Activated T-cell treated with anti-CD3 and anti-CD28 coated beads, Interleukin-2, amount 50 U/mL, for 4 hours (primary cell): ENCODE measurements around the gene MBNL2. TPM values are rescaled to one million over a fixed set of nuclear protein-coding genes. Genes with fewer than 3 reads are reported as not detected.

Experiments
- ATAC-seq, 2 donors: fragments of 200-7000 bp; cut with Tn5 transposase; one replicate each; pipeline ENCODE4 v1.10.0; 2021
- DNase-seq: peaks from one replicate; pipeline ENCODE4 v3.0.0-alpha.2; 2020
- H3K27me3 Mint-ChIP-seq: one replicate; pipeline ENCODE4 v1.8.0; 2021; ENCODE audit warnings: low read depth, mixed read lengths
- H3K36me3 Mint-ChIP-seq: one replicate; pipeline ENCODE4 v1.8.0; 2022; ENCODE audit warnings: mixed read lengths; ENCODE audit not compliant: insufficient read depth
- H3K4me1 Mint-ChIP-seq: one replicate; pipeline ENCODE4 v1.8.0; 2021; ENCODE audit warnings: low read depth, mixed read lengths
- H3K4me3 Mint-ChIP-seq: one replicate; pipeline ENCODE4 v1.8.0; 2021; ENCODE audit warnings: mild to moderate bottlenecking, moderate library complexity, mixed read lengths
- H3K9me3 Mint-ChIP-seq: one replicate; pipeline ENCODE4 v1.8.0; 2021; ENCODE audit warnings: mixed read lengths
- total RNA-seq, 3 donors: library from RNA; stranded (reverse); gene quantifications; one replicate each; pipeline ENCODE4 v1.2.1, GENCODE V29; 2021

Gene MBNL2
- total RNA-seq, 3 donors from 2014 or later = 10.3 to 11.7 (median 11.4) TPM

DNA sequence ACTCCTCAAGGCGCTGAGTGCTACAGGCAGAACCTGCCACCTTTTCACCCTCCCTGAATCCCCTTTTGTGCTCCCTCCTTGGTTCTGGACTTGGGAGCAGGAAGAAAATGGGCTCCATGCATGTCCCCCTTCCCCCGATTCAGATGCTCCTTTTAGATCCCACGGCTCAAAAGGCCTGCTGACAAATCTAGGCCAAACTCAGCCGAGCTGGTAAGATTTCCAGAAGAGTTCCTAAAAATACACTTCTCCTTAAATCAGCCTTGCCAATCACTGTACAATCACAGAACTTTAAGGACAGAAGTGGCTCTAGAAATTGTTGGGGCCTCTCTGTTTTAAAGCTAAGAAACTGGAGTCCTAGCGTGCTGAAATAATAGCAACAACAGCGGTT lies 37.3 kb downstream of the MBNL2 start:
- ATAC-seq (no peak), DNase-seq (no peak)
- peaks cover 4% of the 10 kb centered on the region for H3K9me3 Mint-ChIP-seq
- peaks cover 80% of the 10 kb centered on the region for H3K4me1 Mint-ChIP-seq
- no peaks in the 10 kb centered on the region for H3K27me3 Mint-ChIP-seq
- H3K36me3 Mint-ChIP-seq = peaks cover 15% of the 10 kb centered on the region
- no peak overlapping the region for H3K4me3 Mint-ChIP-seq

- DNase-seq (no peak), ATAC-seq (no peak)
- Mint-ChIP-seq H3K4me1 (peaks cover 79% of the 10 kb centered on the region), H3K4me3 (no peak overlapping the region), H3K9me3 (peaks cover 4% of the 10 kb centered on the region), H3K36me3 (peaks cover 17% of the 10 kb centered on the region), H3K27me3 (no peaks in the 10 kb centered on the region)
These were observed 37.9 kb downstream of the MBNL2 start for GRCh38 chr13:97259798-97260714.

DNA sequence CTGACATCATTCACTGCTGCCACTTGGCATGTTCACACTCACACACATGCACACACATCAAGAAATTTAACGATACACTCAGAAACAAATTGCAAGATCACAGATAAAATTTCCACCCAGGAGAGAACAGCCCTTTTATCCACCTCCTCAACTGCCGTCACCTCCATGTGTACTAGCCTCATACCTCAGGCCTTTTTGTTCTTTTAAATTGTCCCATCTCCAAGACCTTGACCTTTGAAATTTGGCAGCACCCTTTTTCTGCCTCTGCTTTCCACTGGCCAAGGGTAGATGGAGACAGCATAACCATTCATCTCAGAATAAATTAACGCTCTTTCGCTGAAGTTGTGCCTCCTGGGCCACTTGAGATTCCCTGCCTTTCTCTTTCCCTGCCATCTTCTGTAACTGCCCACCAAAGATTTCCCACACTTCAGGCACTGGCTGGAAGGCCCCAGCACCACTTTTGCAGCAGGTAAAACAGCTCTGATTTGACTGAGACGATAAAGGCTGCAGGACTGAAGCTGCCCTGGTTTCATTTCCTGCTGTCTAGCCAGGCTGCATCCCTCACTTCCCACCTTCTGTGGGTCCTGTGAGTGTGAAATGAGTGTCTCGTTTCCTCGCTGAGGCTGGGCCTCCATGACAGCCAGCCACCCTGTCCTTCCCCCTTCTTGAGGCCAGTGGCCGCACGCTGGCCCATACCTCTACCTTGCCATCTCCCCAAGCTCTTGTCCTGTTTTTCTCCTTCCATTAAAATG lies 39.3 kb downstream of the MBNL2 start:
- H3K9me3 Mint-ChIP-seq = no peaks in the 10 kb centered on the region
- H3K4me3 Mint-ChIP-seq = peak overlapping the region; percentile 14

DNA sequence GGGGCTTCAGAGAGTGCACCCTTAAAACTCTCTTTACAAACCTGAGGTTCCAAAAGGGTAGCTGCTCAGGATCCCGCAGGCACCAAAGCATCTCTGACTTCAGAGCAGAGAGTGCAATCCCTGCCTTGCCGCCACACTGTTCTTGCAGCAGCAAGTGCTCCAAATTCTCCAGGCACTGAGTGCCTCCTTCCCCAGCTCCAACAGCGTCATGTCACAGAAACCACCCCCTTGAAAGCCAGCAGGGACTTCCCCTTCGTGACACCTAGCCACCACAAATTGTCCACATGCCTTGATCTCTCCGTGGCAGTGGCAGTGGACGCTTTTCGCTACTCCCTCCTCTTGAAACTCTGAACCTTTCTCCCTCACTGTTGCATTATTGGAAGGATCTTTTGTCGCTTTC lies 39.9 kb downstream of the MBNL2 start:
- Mint-ChIP-seq H3K36me3 (peaks cover 16% of the 10 kb centered on the region), H3K27me3 (no peaks in the 10 kb centered on the region), H3K4me1 (peaks cover 60% of the 10 kb centered on the region), H3K9me3 (no peaks in the 10 kb centered on the region), H3K4me3 (peak overlapping the region; percentile 1)
- no peak for ATAC-seq
- DNase-seq = no peak

More for the DNA sequence above, 39.3 kb downstream of the MBNL2 start:
- H3K27me3 Mint-ChIP-seq = no peaks in the 10 kb centered on the region
- peaks cover 17% of the 10 kb centered on the region for H3K36me3 Mint-ChIP-seq
- H3K4me1 Mint-ChIP-seq = peaks cover 66% of the 10 kb centered on the region
- DNase-seq (no peak), ATAC-seq (peak; percentile 20 to 39)

- ATAC-seq = no peak
- no peaks in the 10 kb centered on the region for H3K27me3 Mint-ChIP-seq
- H3K4me3 Mint-ChIP-seq = no peak overlapping the region
- no peaks in the 10 kb centered on the region for H3K9me3 Mint-ChIP-seq
- DNase-seq = no peak
- H3K36me3 Mint-ChIP-seq = peaks cover 16% of the 10 kb centered on the region
- H3K4me1 Mint-ChIP-seq = peaks cover 49% of the 10 kb centered on the region
These were observed 41.0 kb downstream of the MBNL2 start for GRCh38 chr13:97263160-97263559.

- peaks cover 18% of the 10 kb centered on the region for H3K36me3 Mint-ChIP-seq
- H3K4me3 Mint-ChIP-seq = no peak overlapping the region
- ATAC-seq (no peak), DNase-seq (no peak)
- H3K9me3 Mint-ChIP-seq = no peaks in the 10 kb centered on the region
- peaks cover 43% of the 10 kb centered on the region for H3K4me1 Mint-ChIP-seq
- H3K27me3 Mint-ChIP-seq = no peaks in the 10 kb centered on the region
These were observed 42.5 kb downstream of the MBNL2 start for GRCh38 chr13:97264663-97265062.

DNA sequence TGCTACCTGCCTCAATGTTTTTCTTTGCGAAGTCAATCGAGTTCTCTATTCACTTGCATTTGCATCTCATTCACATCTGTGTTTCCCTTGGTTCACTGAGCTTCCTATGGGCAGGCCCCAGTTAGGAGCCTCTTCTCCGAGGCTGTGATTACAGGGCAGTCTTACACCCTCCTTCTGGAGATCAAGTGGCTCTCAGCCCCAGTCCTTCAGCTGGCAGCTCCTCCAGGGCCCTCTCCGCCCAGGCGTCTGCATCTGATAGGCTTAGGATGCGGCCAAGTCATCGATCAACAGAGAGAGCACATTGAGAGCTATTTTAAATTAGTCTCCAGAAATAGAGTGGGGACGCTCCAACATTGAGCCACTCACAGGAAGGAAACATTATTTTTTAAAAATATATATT lies 44.2 kb downstream of the MBNL2 start:
- Mint-ChIP-seq H3K4me3 (no peak overlapping the region), H3K4me1 (peaks cover 29% of the 10 kb centered on the region), H3K9me3 (no peaks in the 10 kb centered on the region), H3K36me3 (peaks cover 14% of the 10 kb centered on the region), H3K27me3 (no peaks in the 10 kb centered on the region)
- DNase-seq (no peak), ATAC-seq (no peak)

- no peak overlapping the region for H3K4me3 Mint-ChIP-seq
- H3K9me3 Mint-ChIP-seq = no peaks in the 10 kb centered on the region
- ATAC-seq (no peak), DNase-seq (no peak)
- peaks cover 14% of the 10 kb centered on the region for H3K36me3 Mint-ChIP-seq
- peaks cover 29% of the 10 kb centered on the region for H3K4me1 Mint-ChIP-seq
- no peaks in the 10 kb centered on the region for H3K27me3 Mint-ChIP-seq
These were observed 44.8 kb downstream of the MBNL2 start for GRCh38 chr13:97266772-97267417.

- Mint-ChIP-seq H3K36me3 (peaks cover 13% of the 10 kb centered on the region), H3K9me3 (no peaks in the 10 kb centered on the region), H3K4me1 (peaks cover 29% of the 10 kb centered on the region), H3K4me3 (no peak overlapping the region), H3K27me3 (no peaks in the 10 kb centered on the region)
- no peak for DNase-seq
- no peak for ATAC-seq
These were observed 45.4 kb downstream of the MBNL2 start for GRCh38 chr13:97267418-97268059.

DNA sequence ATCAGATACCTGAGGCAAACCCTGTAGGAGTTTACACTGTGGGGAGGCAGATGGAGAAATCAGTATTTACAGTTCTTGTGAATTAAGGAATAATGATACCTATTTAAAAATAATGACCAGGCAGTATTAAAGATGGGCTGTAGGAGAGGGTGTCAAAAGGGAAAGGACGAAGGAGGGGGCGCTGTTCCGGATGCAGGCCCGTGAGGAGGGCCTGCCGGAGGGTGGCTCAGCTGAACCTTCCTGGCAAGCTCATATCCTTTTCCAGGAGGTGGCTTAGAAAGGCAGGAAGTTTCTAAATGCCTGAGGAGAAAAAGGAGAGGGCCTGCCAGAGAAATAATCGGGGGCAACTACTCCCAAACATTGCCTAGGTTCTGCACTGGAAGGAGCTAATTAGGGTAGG lies 46.6 kb downstream of the MBNL2 start:
- H3K36me3 Mint-ChIP-seq = peaks cover 9% of the 10 kb centered on the region
- peaks cover 25% of the 10 kb centered on the region for H3K4me1 Mint-ChIP-seq
- no peaks in the 10 kb centered on the region for H3K27me3 Mint-ChIP-seq
- DNase-seq (no peak), ATAC-seq (no peak)
- H3K9me3 Mint-ChIP-seq = no peaks in the 10 kb centered on the region
- no peak overlapping the region for H3K4me3 Mint-ChIP-seq

- Mint-ChIP-seq H3K9me3 (no peaks in the 10 kb centered on the region), H3K36me3 (peaks cover 7% of the 10 kb centered on the region), H3K27me3 (no peaks in the 10 kb centered on the region), H3K4me1 (peaks cover 25% of the 10 kb centered on the region), H3K4me3 (no peak overlapping the region)
- ATAC-seq = no peak
- DNase-seq = no peak
These were observed 47.5 kb downstream of the MBNL2 start for GRCh38 chr13:97269603-97270002.

GRCh38 chr13:97272526-97272925 lies 50.4 kb downstream of the MBNL2 start:
- Mint-ChIP-seq H3K27me3 (no peaks in the 10 kb centered on the region), H3K4me3 (no peak overlapping the region), H3K4me1 (peaks cover 50% of the 10 kb centered on the region), H3K36me3 (peaks cover 26% of the 10 kb centered on the region), H3K9me3 (peaks cover 3% of the 10 kb centered on the region)
- no peak for DNase-seq
- ATAC-seq = no peak

DNA sequence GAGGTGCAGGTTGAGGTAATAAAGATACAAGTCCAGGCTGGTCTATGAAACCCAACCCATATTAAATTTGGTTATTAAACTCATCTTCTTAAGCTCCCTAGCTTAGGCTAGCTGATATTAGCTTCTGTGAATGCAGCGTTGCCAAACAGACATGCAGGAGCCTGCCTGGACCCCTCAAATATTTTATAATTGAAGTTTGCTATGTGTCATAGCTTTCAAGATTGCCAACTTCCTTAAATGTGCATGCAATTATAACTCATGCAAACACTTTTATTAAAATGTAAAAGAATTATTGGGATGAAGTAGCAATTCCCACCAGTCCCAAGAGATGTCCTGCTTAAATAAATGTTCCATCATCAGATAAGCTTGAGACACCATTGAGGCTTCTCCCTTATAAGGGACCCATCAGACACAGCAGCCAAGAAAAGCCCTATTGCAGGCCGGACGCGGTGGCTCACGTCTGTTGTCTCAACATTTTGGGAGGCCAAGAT lies 51.3 kb downstream of the MBNL2 start:
- Mint-ChIP-seq H3K27me3 (no peaks in the 10 kb centered on the region), H3K4me3 (no peak overlapping the region), H3K4me1 (peaks cover 51% of the 10 kb centered on the region), H3K36me3 (peaks cover 26% of the 10 kb centered on the region), H3K9me3 (peaks cover 3% of the 10 kb centered on the region)
- DNase-seq = no peak
- ATAC-seq = no peak
